OCI-LY1 (cell line): ENCODE data around the gene STMN1.

Experiments used
- EZH2 ChIP-seq: fragments of 200-600 bp; sonication (generic), shearing (Covaris generic); IDR thresholded peaks from 2 replicates; pipeline ENCODE4 v1.8.0; 2017; ENCODE audit warnings: borderline replicate concordance, mixed run types, mild to moderate bottlenecking, antibody characterized with exemption, low read length, moderate library complexity, mixed read lengths
- TF ChIP-seq, protein P1 (sequence below): fragments of 200-600 bp; sonication (generic), shearing (Covaris generic); IDR thresholded peaks from 2 replicates; pipeline ENCODE4 v1.5.1; 2017; ENCODE audit warnings: mild to moderate bottlenecking, antibody characterized with exemption, low read length, moderate library complexity, mixed read lengths

DNA sequence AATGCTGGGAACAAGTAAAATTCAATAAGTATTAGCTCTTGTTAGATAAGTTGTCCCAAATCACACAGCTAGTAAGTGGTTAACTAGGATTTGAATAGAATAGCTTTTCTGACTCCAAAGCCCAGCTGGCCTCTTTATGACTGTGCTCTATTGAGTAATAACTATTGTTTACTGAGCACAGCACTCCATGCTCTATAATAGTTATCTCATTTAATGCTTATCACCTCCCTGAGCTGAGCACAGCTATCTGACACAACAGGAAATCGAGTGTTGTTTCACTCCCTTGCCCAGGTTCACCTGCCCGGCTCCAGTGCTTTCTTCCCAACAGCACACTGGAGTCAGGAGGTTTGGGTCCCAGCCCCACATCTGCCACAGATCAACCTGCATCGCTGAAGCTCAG is 38.8 kb upstream of the STMN1 start:
- TF ChIP-seq, protein P1, sequence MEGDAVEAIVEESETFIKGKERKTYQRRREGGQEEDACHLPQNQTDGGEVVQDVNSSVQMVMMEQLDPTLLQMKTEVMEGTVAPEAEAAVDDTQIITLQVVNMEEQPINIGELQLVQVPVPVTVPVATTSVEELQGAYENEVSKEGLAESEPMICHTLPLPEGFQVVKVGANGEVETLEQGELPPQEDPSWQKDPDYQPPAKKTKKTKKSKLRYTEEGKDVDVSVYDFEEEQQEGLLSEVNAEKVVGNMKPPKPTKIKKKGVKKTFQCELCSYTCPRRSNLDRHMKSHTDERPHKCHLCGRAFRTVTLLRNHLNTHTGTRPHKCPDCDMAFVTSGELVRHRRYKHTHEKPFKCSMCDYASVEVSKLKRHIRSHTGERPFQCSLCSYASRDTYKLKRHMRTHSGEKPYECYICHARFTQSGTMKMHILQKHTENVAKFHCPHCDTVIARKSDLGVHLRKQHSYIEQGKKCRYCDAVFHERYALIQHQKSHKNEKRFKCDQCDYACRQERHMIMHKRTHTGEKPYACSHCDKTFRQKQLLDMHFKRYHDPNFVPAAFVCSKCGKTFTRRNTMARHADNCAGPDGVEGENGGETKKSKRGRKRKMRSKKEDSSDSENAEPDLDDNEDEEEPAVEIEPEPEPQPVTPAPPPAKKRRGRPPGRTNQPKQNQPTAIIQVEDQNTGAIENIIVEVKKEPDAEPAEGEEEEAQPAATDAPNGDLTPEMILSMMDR, result no peak
- no peak for TF ChIP-seq EZH2
